Body of pancreas (tissue), 4 donors: Measurements from ENCODE around the gene PODXL. TPM values are rescaled to one million over a fixed set of nuclear protein-coding genes. Genes with fewer than 3 reads are reported as not detected.
"Not testable (repeated sequence)": the region's sequence is repeated elsewhere in the genome, so short reads cannot be mapped to it uniquely, and the experiment has no call there.

ENCODE experiments used
- ATAC-seq: fragments of 150-250 bp; one replicate; pipeline ENCODE4 v1.9.1; 2016
- DNase-seq, 4 donors: peaks; one replicate each; pipeline ENCODE4 v3.0.0-alpha.2; 2019
- H3K27ac ChIP-seq, 4 donors: fragments of 200-600 bp; sonication (generic); 1 replicate in 3 of 4; 2 replicates in 1 of 4; pipeline versions ENCODE4 v1.5.1 to v1.6.1; 2016 to 2019; ENCODE audit warnings: mild to moderate bottlenecking in 1 of 4, mixed read lengths in 1 of 4, moderate library complexity in 1 of 4
- H3K27me3 ChIP-seq, 2 donors: fragments of 200-600 bp; sonication (generic); one replicate each; pipeline ENCODE4 v1.6.0; 2016; ENCODE audit warnings: mild to moderate bottlenecking in 1 of 2
- H3K36me3 ChIP-seq, 2 donors: fragments of 200-600 bp; sonication (generic); replicated peaks in 1 of 2; 2 replicates each; pipeline ENCODE4 v1.5.1; 2016; ENCODE audit warnings: low read depth in 2 of 2; ENCODE audit not compliant: insufficient read depth in 1 of 2
- H3K4me1 ChIP-seq: fragments of 200-600 bp; sonication (generic); one replicate; pipeline ENCODE4 v1.6.0; 2016
- H3K4me3 ChIP-seq, 2 donors: fragments of 200-600 bp; sonication (generic); 1 replicate in 1 of 2; 2 replicates in 1 of 2; pipeline ENCODE4 v1.5.1; 2016 to 2019
- H3K9me3 ChIP-seq, 3 donors: fragments of 200-600 bp; sonication (generic); 1 replicate in 2 of 3; 2 replicates in 1 of 3; pipeline ENCODE4 v1.5.1; 2016
- POLR2A ChIP-seq, 3 donors: fragments of 450-650 bp; IDR thresholded peaks; one replicate each; pipeline ENCODE4 v1.6.1; 2016; ENCODE audit warnings: antibody characterized with exemption in 3 of 3, mild to moderate bottlenecking in 2 of 3
- WGBS, 2 donors: methylation state at CpG; one replicate each; pipeline ENCODE4 v1.1.5; 2017; 5-methylcytosine and 5-hydroxymethylcytosine counted together
- intact Hi-C: fragments of 100-400 bp; cut with DNase I; formaldehyde crosslinking; loops from one replicate; pipeline ENCODE4 v1.15.1; 2023
- total RNA-seq, 2 donors: library from RNA; depleted of rRNA; stranded (reverse); fragments of >200 nt; gene quantifications; one replicate each; pipeline ENCODE4 v1.1.0, GENCODE V29; 2016
- TF ChIP-seq, protein P1 (sequence below), 7 experiments: fragments of 450-650 bp in 4 of 7; fragments of 200-600 bp in 3 of 7; sonication (generic) in 3 of 7; IDR thresholded peaks; one replicate each; pipeline ENCODE4 v1.5.1; 2016 to 2019; ENCODE audit warnings: antibody characterized with exemption in 7 of 7

Gene PODXL
- total RNA-seq, 2 donors from 2014 or later = 36.9 to 106 TPM

DNA sequence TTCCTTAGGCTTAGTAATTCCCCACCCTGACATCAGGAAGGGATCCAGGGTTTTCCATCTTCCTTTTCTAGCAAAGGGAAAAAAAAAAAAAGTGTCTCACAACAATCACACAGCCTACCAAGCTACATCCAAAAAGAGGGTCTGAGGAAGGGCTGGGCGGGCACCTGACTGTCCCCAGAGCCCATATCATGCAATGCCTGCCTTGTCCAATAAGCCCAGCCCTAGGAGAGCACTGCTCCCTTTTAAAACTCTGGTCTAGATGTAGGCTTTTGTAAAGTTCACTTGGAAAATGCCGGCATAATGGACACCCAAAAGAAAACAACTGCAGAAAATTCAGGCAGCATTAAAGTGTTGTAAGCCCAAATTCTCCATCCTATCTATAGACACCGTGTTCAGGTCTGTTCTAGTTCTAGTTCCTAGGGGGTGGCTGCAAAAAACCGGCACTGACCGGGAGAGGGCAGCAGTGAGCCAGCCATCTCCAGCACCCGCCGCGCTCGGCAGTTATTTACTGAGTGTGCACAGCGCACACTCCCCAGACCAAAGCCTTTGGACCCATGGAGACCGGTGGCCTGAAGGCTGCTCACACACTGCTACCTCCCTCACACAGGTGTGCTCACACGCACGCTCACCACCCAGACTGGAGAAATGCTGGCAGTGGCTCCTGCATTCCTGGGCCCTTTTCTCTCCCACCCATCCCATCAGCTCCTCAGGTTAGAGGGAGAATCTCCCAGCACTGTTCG lies 48.7 kb downstream of the PODXL start:
- peak overlapping the region in 1 of 4 donors; percentile 11 for H3K27ac ChIP-seq

DNA sequence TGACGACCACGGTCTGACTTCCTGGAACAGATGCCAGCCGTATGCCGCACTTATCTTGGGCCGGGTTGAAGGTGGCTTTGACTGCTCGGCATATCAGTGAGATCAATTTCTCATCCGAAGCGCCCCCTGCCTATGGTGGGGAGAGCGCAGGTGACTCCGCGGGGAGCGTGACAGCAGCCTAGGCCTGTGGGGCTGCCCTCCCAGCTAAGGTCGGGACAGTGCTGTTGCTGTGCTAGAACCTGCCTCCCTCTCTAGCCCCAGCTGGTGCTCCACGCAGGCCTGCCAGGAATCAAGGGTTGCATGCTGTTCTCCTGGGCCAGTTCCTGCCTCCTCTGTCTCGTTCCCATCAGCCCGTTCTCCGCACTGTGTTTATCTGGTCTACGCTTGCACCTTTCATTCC lies 49.8 kb downstream of the PODXL start:
- intact Hi-C loops = loop anchor here (5.0 kb wide), 1 partner anchor 146 kb away; no protein-coding TSS in a partner anchor
- ATAC-seq (no peak), DNase-seq (peak in 1 of 4 donors; percentile 21)
- Histone ChIP-seq H3K4me1 (peaks cover 27% of the 10 kb centered on the region), H3K27me3 (no peaks in the 10 kb centered on the region), H3K9me3 (no peaks in the 10 kb centered on the region), H3K36me3 (no peaks in the 10 kb centered on the region), H3K4me3 (no peak overlapping the region), H3K27ac (no peak overlapping the region)
- WGBS, 2 donors = 56 to 57% methylated on average over 13 to 18 of the region's 18 CpGs
- no peak for TF ChIP-seq POLR2A (IDR thresholded peaks at IDR 0.05)
- TF ChIP-seq, protein P1, sequence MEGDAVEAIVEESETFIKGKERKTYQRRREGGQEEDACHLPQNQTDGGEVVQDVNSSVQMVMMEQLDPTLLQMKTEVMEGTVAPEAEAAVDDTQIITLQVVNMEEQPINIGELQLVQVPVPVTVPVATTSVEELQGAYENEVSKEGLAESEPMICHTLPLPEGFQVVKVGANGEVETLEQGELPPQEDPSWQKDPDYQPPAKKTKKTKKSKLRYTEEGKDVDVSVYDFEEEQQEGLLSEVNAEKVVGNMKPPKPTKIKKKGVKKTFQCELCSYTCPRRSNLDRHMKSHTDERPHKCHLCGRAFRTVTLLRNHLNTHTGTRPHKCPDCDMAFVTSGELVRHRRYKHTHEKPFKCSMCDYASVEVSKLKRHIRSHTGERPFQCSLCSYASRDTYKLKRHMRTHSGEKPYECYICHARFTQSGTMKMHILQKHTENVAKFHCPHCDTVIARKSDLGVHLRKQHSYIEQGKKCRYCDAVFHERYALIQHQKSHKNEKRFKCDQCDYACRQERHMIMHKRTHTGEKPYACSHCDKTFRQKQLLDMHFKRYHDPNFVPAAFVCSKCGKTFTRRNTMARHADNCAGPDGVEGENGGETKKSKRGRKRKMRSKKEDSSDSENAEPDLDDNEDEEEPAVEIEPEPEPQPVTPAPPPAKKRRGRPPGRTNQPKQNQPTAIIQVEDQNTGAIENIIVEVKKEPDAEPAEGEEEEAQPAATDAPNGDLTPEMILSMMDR (IDR thresholded peaks at IDR 0.05) = no peak

More for the DNA sequence above, 48.7 kb downstream of the PODXL start:
- ATAC-seq (peak; percentile 84), DNase-seq (peak; percentile 87 to 92 (median 89))
- H3K9me3 ChIP-seq = no peaks in the 10 kb centered on the region
- intact Hi-C loops = loop anchor here (5.0 kb wide), 1 partner anchor 145 kb away; no protein-coding TSS in a partner anchor
- no peak overlapping the region for H3K4me3 ChIP-seq
- no peak for TF ChIP-seq POLR2A (IDR thresholded peaks at IDR 0.05)
- TF ChIP-seq, protein P1 (IDR thresholded peaks at IDR 0.05) = peak; percentile 71 to 96 (median 92)
- peaks cover 36% of the 10 kb centered on the region for H3K4me1 ChIP-seq
- WGBS, 2 donors = 11 to 12% methylated on average over 14 of the region's 14 CpGs
- H3K27me3 ChIP-seq = no peaks in the 10 kb centered on the region
- no peaks in the 10 kb centered on the region for H3K36me3 ChIP-seq

DNA sequence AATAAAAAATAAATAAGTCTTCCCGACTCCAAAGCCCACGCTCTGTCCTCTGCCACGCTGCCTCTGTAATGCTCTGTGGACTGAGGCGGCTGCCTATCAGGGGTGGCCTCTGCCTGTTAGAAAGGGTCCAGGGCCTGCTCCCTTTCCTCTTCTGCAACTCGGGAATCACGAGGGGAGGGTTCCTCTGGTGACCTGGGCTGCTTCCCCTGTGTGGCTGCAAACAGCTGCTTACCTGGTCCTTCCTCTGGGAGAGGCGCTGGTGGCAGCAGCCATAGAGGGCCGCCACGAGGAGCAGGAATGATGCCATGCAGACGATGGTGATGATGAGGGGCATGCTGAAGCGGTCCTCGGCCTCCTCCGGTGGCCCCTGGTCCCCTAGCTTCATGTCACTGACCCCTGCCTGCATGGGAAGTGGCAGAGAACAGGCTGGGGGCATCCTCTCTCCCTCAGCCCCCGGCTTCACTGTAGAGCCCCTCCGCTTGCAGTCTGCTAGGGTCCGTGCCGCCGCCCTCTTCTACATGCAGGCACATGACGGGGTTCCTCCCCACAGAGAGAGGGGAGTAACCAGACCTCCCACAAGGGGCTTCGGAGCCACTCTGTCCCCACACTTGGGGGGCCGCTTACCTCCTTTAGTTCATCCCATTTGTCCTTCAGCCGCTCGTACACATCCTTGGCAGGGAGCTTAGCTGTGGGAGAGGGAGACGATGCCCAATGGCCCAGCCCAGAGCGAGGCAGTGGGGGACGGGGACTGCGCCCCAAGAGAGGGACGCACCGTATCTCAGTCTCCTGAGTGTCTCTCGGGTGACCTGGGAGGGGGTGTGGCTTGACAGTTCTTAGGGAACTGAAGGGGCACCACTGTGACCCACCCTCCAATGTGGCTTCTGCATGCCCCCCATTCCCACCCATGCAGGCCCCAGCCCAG lies 50.5 kb downstream of the PODXL start:
- Histone ChIP-seq H3K27me3 (no peaks in the 10 kb centered on the region), H3K36me3 (no peaks in the 10 kb centered on the region), H3K4me1 (peaks cover 21% of the 10 kb centered on the region), H3K4me3 (no peak overlapping the region), H3K9me3 (no peaks in the 10 kb centered on the region), H3K27ac (no peak overlapping the region)
- WGBS, 2 donors = 88 to 96% methylated on average over 19 to 30 of the region's 30 CpGs
- ATAC-seq = no peak
- no peak for TF ChIP-seq POLR2A (IDR thresholded peaks at IDR 0.05)
- TF ChIP-seq, protein P1 (IDR thresholded peaks at IDR 0.05) = no peak
- peak in 1 of 4 donors; percentile 5 for DNase-seq
- intact Hi-C loops = loop anchor here (5.0 kb wide), 1 partner anchor 146 kb away; no protein-coding TSS in a partner anchor

DNA sequence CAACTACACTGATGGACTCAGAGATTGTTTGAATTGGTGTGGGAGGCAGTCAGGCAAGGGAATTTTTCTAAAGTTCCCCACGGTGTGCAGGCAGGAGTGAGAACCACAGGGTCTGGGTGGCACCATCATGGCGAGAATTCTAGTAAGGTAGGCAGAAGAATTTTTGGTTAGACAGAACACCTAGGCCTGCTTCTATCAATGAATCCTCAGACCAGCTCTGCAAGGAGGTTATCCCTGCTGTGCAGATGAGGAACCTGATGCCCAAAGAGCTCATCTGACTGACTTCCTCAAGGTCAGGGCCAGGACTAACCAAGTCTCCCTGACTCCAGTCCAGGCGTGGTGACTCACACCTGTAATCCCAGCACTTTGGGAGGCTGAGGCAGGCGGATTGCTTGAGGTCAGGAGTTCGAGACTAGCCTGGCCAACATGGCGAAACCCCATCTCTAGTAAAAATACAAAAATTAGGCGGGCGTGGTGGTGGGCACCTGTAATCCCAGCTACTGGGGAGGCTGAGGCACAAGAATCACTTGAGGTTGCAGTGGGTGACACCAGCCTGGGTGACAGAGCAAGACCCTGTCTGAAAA lies 51.3 kb downstream of the PODXL start:
- not testable (repeated sequence) for H3K4me3 ChIP-seq, H3K27ac ChIP-seq, H3K27me3 ChIP-seq, DNase-seq, H3K9me3 ChIP-seq, ATAC-seq, H3K36me3 ChIP-seq
- H3K4me1 ChIP-seq = peaks cover 21% of the 10 kb centered on the region
- 85 to 89% methylated on average over 8 of the region's 8 CpGs for whole genome bisulfite sequencing, 2 donors
- intact Hi-C loops = loop anchor here (5.0 kb wide), 1 partner anchor 147 kb away; no protein-coding TSS in a partner anchor
